ENCODE results near the gene RNF223.
"Not testable (repeated sequence)": the region's sequence is repeated elsewhere in the genome, so short reads cannot be mapped to it uniquely, and the experiment has no call there.

GRCh38 chr1:1104152-1104551 lies 30.0 kb upstream of the RNF223 start:
- TF ChIP-seq HNRNPLL (IDR thresholded peaks at IDR 0.05; ENCODE audit: low read depth, low read length, poor library complexity, severe bottlenecking); MAFK (conservative IDR thresholded peaks at IDR 0.05 in 1 of 2, IDR thresholded peaks at IDR 0.05 in 1 of 2; ENCODE audit: low read length in 2 of 2); REL (CRISPR knock-in tag; conservative IDR thresholded peaks at IDR 0.05); ZNF143 (CRISPR knock-in tag; IDR thresholded peaks at IDR 0.05); CTCF (CRISPR knock-in tag; IDR thresholded peaks at IDR 0.05); ZNF383 (CRISPR knock-in tag; IDR thresholded peaks at IDR 0.05; ENCODE audit: borderline replicate concordance); ZBTB8A (CRISPR knock-in tag; IDR thresholded peaks at IDR 0.05; ENCODE audit: borderline replicate concordance, low read depth): not testable (repeated sequence)

Measured in HepG2 (cell line).